ENCODE data around the gene ANKRD49. TPM values are rescaled to one million over a fixed set of nuclear protein-coding genes. Genes with fewer than 3 reads are reported as not detected.

The ANKRD49 gene
- polyA plus RNA-seq (2012; ENCODE audit: insufficient read depth, insufficient read length, low read depth), result 5.1 TPM

- H3K4me3 ChIP-seq (ENCODE audit: low read depth, low read length), result peak within 1 kb of the TSS; percentile 77
- no peak for TF ChIP-seq CTCF (IDR thresholded peaks at IDR 0.05; ENCODE audit: low read depth, low read length)
- H3K36me3 ChIP-seq, result peaks cover 18% of the 10 kb centered on the region
- no peaks in the 10 kb centered on the region for H3K4me1 ChIP-seq
- peak; percentile 97 for DNase-seq
- H3K27me3 ChIP-seq, result no peaks in the 10 kb centered on the region
- no peaks in the 10 kb centered on the region for H3K9me3 ChIP-seq
Observed at GRCh38 chr11:94493281-94494125, at the start of gene ANKRD49, which contains the start of gene MRE11. Gene ANKRD49 (plus strand): TSS chr11:94493984. CDS start chr11:94496694, 2,710 bp downstream. Gene MRE11 (minus strand): TSS chr11:94493844. CDS start chr11:94492801, 1,043 bp downstream.

GRCh38 chr11:94445641-94446040 lies 48.1 kb upstream of the ANKRD49 start:
- Histone ChIP-seq H3K4me1 (no peaks in the 10 kb centered on the region), H3K4me3 (ENCODE audit: low read depth, low read length) (no peak overlapping the region), H3K36me3 (peaks cover 32% of the 10 kb centered on the region), H3K27me3 (no peaks in the 10 kb centered on the region), H3K9me3 (no peaks in the 10 kb centered on the region)
- DNase-seq, result no peak
- TF ChIP-seq CTCF (IDR thresholded peaks at IDR 0.05; ENCODE audit: low read depth, low read length), result no peak

GRCh38 chr11:94447149-94447548 lies 46.6 kb upstream of the ANKRD49 start:
- no peak for DNase-seq
- Histone ChIP-seq H3K27me3 (no peaks in the 10 kb centered on the region), H3K4me1 (no peaks in the 10 kb centered on the region), H3K36me3 (peaks cover 32% of the 10 kb centered on the region), H3K4me3 (ENCODE audit: low read depth, low read length) (no peak overlapping the region), H3K9me3 (no peaks in the 10 kb centered on the region)
- no peak for TF ChIP-seq CTCF (IDR thresholded peaks at IDR 0.05; ENCODE audit: low read depth, low read length)

- H3K36me3 ChIP-seq, result peaks cover 32% of the 10 kb centered on the region
- no peak for DNase-seq
- H3K4me3 ChIP-seq (ENCODE audit: low read depth, low read length), result no peak overlapping the region
- no peaks in the 10 kb centered on the region for H3K27me3 ChIP-seq
- no peaks in the 10 kb centered on the region for H3K4me1 ChIP-seq
- TF ChIP-seq CTCF (IDR thresholded peaks at IDR 0.05; ENCODE audit: low read depth, low read length), result no peak
- H3K9me3 ChIP-seq, result no peaks in the 10 kb centered on the region
Observed at GRCh38 chr11:94449029-94449428, 44.8 kb upstream of the ANKRD49 start.

GRCh38 chr11:94449437-94449836 lies 44.3 kb upstream of the ANKRD49 start:
- H3K9me3 ChIP-seq, result no peaks in the 10 kb centered on the region
- H3K36me3 ChIP-seq, result peaks cover 29% of the 10 kb centered on the region
- no peaks in the 10 kb centered on the region for H3K27me3 ChIP-seq
- DNase-seq, result no peak
- TF ChIP-seq CTCF (IDR thresholded peaks at IDR 0.05; ENCODE audit: low read depth, low read length), result no peak
- H3K4me1 ChIP-seq, result no peaks in the 10 kb centered on the region
- no peak overlapping the region for H3K4me3 ChIP-seq (ENCODE audit: low read depth, low read length)

GRCh38 chr11:94450048-94450447 lies 43.7 kb upstream of the ANKRD49 start:
- peaks cover 28% of the 10 kb centered on the region for H3K36me3 ChIP-seq
- TF ChIP-seq CTCF (IDR thresholded peaks at IDR 0.05; ENCODE audit: low read depth, low read length), result no peak
- DNase-seq, result no peak

More at GRCh38 chr11:94450048-94450447, 43.7 kb upstream of the ANKRD49 start:
- no peaks in the 10 kb centered on the region for H3K9me3 ChIP-seq
- H3K4me1 ChIP-seq, result no peaks in the 10 kb centered on the region
- no peak overlapping the region for H3K4me3 ChIP-seq (ENCODE audit: low read depth, low read length)
- H3K27me3 ChIP-seq, result no peaks in the 10 kb centered on the region

Data from BE2C (cell line).